ENCODE data around the gene TMEM109.

DNA sequence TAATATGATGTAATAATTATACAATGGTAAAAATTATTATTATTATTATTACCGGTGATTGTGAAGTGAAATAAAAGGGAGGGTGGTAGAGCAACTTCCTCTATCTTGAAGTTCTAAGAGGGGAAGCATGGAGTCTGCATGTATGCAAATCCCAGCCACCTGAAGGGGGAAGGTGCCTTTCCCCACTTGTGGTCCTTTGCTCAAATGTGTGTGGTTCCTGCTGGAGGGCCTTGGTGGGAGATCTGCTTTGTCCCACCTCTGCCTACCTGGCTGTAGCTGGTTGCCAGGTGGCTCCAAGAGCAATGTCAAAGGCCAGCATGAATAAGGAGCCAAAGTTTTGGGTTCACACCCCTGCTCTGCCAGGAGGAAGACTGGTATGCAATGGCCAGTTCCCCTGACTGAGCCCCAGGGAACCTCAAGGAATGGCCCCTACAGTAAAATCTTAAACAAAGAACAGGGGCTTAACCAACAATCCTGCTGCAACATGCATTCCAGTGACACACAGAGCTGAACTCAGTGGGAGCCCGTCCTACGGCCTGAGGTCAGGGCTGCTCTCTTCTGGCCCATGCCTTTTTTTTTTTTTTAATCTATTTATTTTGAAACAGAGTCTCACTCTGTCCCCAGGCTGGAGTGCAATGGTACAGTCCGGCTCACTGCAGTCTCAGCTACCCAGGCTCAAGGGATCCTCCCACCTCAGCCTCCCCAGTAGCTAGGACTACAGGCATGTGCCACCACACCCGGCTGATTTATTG is 18.8 kb downstream of the TMEM109 start:
- no peak for TF ChIP-seq NR3C1 (IDR thresholded peaks at IDR 0.05)
- no peak for TF ChIP-seq ZFP36 (IDR thresholded peaks at IDR 0.05; ENCODE audit: borderline replicate concordance, partially characterized antibody)
- TF ChIP-seq EP300 (IDR thresholded peaks at IDR 0.05) = no peak
- TF ChIP-seq POLR2A (IDR thresholded peaks at IDR 0.05; ENCODE audit: low read length) = no peak
- TF ChIP-seq, protein P1, sequence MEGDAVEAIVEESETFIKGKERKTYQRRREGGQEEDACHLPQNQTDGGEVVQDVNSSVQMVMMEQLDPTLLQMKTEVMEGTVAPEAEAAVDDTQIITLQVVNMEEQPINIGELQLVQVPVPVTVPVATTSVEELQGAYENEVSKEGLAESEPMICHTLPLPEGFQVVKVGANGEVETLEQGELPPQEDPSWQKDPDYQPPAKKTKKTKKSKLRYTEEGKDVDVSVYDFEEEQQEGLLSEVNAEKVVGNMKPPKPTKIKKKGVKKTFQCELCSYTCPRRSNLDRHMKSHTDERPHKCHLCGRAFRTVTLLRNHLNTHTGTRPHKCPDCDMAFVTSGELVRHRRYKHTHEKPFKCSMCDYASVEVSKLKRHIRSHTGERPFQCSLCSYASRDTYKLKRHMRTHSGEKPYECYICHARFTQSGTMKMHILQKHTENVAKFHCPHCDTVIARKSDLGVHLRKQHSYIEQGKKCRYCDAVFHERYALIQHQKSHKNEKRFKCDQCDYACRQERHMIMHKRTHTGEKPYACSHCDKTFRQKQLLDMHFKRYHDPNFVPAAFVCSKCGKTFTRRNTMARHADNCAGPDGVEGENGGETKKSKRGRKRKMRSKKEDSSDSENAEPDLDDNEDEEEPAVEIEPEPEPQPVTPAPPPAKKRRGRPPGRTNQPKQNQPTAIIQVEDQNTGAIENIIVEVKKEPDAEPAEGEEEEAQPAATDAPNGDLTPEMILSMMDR (IDR thresholded peaks at IDR 0.05) = no peak
